SK-N-SH (cell line): ENCODE data around the gene AFAP1L2. TPM values are rescaled to one million over a fixed set of nuclear protein-coding genes. Genes with fewer than 3 reads are reported as not detected.
A peak's percentile ranks its signal among the peaks of the same experiment; 100 is the strongest.

Source experiments
- CTCF ChIA-PET: fragments of 300-600, 350-600 bp; formaldehyde crosslinking; extraction: SDS; loops from one replicate; lab custom pipeline; 2021; lab: Yijun Ruan, JAX
- POLR2A ChIA-PET: fragments of 350-600 bp; sonication (Branson Sonifier 250); formaldehyde crosslinking; extraction: SDS; loops from one replicate; lab custom pipeline; 2020; ENCODE audit warnings: antibody characterized with exemption, inconsistent platforms; lab: Yijun Ruan, JAX
- DNase-seq: peaks from one replicate; pipeline ENCODE4 v3.0.0; 2012
- H2AFZ ChIP-seq: fragments of 200-600 bp; sonication (generic); 2 replicates; pipeline ENCODE4 v1.8.1; 2016; ENCODE audit warnings: antibody characterized with exemption, mild to moderate bottlenecking, low read depth
- H3F3A ChIP-seq: fragments of 200-600 bp; sonication (generic); replicated peaks from 2 replicates; pipeline ENCODE3; 2016; ENCODE audit warnings: antibody characterized with exemption, mild to moderate bottlenecking; ENCODE audit not compliant: insufficient read depth
- H3K27ac ChIP-seq, 2 experiments: fragments of 200-500 bp in 1 of 2; fragments of 200-600 bp in 1 of 2; sonication (Bioruptor generic) in 1 of 2; sonication (generic), shearing (Covaris generic) in 1 of 2; 2 replicates each; pipeline versions ENCODE4 v1.5.1 to v1.6.1; 2014 to 2016; ENCODE audit warnings: low read depth in 2 of 2, inconsistent platforms in 1 of 2, low read length in 1 of 2, mild to moderate bottlenecking in 1 of 2, mixed read lengths in 1 of 2
- H3K27me3 ChIP-seq: fragments of 200-600 bp; sonication (generic), shearing (Covaris generic); 2 replicates; pipeline ENCODE4 v1.6.1; 2016; ENCODE audit warnings: mixed run types; ENCODE audit not compliant: insufficient read depth
- H3K36me3 ChIP-seq, 2 experiments: fragments of 200-500 bp in 1 of 2; fragments of 200-600 bp in 1 of 2; sonication (Bioruptor generic) in 1 of 2; sonication (generic) in 1 of 2; replicated peaks in 1 of 2; 2 replicates each; pipeline versions ENCODE3 to v1.5.1; 2014 to 2016; ENCODE audit warnings: low read length in 1 of 2, mild to moderate bottlenecking in 1 of 2; ENCODE audit not compliant: insufficient read depth in 2 of 2, control insufficient read depth in 1 of 2
- H3K4me1 ChIP-seq, 2 experiments: fragments of 200-500 bp in 1 of 2; fragments of 200-600 bp in 1 of 2; sonication (Bioruptor generic) in 1 of 2; sonication (generic), shearing (Covaris generic) in 1 of 2; 2 replicates each; pipeline versions ENCODE4 v1.5.1 to v1.6.1; 2014 to 2016; ENCODE audit warnings: low read depth in 1 of 2, low read length in 1 of 2, mixed run types in 1 of 2; ENCODE audit not compliant: insufficient read depth in 2 of 2, control insufficient read depth in 1 of 2
- H3K4me2 ChIP-seq: fragments of 200-600 bp; sonication (generic), shearing (Covaris generic); 2 replicates; pipeline ENCODE4 v1.6.1; 2017; ENCODE audit warnings: mixed run types
- H3K4me3 ChIP-seq, 2 experiments: fragments of 200-500 bp in 1 of 2; fragments of 200-600 bp in 1 of 2; sonication (Bioruptor generic) in 1 of 2; sonication (generic), shearing (Covaris generic) in 1 of 2; 2 replicates each; pipeline versions ENCODE4 v1.5.1 to v1.8.1; 2014 to 2016; ENCODE audit warnings: low read depth in 2 of 2, inconsistent platforms in 1 of 2, low read length in 1 of 2, mild to moderate bottlenecking in 1 of 2, mixed read lengths in 1 of 2, moderate library complexity in 1 of 2
- H3K79me2 ChIP-seq: fragments of 200-600 bp; sonication (generic); 2 replicates; pipeline ENCODE4 v1.8.1; 2017; ENCODE audit warnings: mild to moderate bottlenecking; ENCODE audit not compliant: insufficient read depth
- H3K9ac ChIP-seq: fragments of 200-600 bp; sonication (generic); 2 replicates; pipeline ENCODE4 v1.6.1; 2017; ENCODE audit warnings: mixed run types
- H3K9me2 ChIP-seq: fragments of 200-600 bp; sonication (generic); 2 replicates; pipeline ENCODE4 v1.6.1; 2017; ENCODE audit warnings: mixed run types
- H3K9me3 ChIP-seq: fragments of 200-600 bp; sonication (generic); 2 replicates; pipeline ENCODE4 v1.6.1; 2017; ENCODE audit warnings: mixed run types, mild to moderate bottlenecking, moderate library complexity
- H4K20me1 ChIP-seq: fragments of 200-600 bp; sonication (generic); 2 replicates; pipeline ENCODE4 v1.6.1; 2017; ENCODE audit warnings: mild to moderate bottlenecking, mixed run types; ENCODE audit not compliant: insufficient read depth
- CTCF ChIP-seq: fragments of 200-600 bp; sonication (generic); IDR thresholded peaks from 2 replicates; pipeline ENCODE4 v1.6.1; 2017; ENCODE audit warnings: antibody characterized with exemption, mild to moderate bottlenecking, moderate library complexity
- ELF1 ChIP-seq: IDR thresholded peaks from 2 replicates; pipeline ENCODE4 v1.4.0; 2012
- FOSL2 ChIP-seq: IDR thresholded peaks from 2 replicates; pipeline ENCODE4 v1.4.0; 2012; ENCODE audit warnings: low read depth, mild to moderate bottlenecking, moderate library complexity, borderline replicate concordance
- FOXM1 ChIP-seq: IDR thresholded peaks from 2 replicates; pipeline ENCODE4 v1.4.0; 2012; ENCODE audit warnings: low read depth, mild to moderate bottlenecking
- GABPA ChIP-seq: IDR thresholded peaks from 2 replicates; pipeline ENCODE4 v1.4.0; 2012; ENCODE audit warnings: low read depth, mild to moderate bottlenecking
- IRF3 ChIP-seq: fragments of 150-350 bp; IDR thresholded peaks from 2 replicates; pipeline ENCODE4 v1.6.1; 2016; ENCODE audit warnings: mild to moderate bottlenecking, low read depth, low read length
- JUND ChIP-seq: IDR thresholded peaks from 2 replicates; pipeline ENCODE4 v1.4.0; 2012
- MAX ChIP-seq: IDR thresholded peaks from 2 replicates; pipeline ENCODE4 v1.4.0; 2012; ENCODE audit warnings: low read depth
- MEF2A ChIP-seq: IDR thresholded peaks from 2 replicates; pipeline ENCODE4 v1.4.0; 2012; ENCODE audit warnings: low read depth, borderline replicate concordance
- MXI1 ChIP-seq: IDR thresholded peaks from 2 replicates; pipeline ENCODE4 v1.6.1; 2012; ENCODE audit warnings: mild to moderate bottlenecking, low read depth, low read length, improper control_type of control experiment
- NRF1 ChIP-seq: IDR thresholded peaks from 2 replicates; pipeline ENCODE4 v1.6.1; 2012; ENCODE audit warnings: low read depth, mild to moderate bottlenecking, low read length
- RAD21 ChIP-seq: IDR thresholded peaks from 2 replicates; pipeline ENCODE4 v1.6.1; 2012; ENCODE audit warnings: mild to moderate bottlenecking, low read length
- RCOR1 ChIP-seq: fragments of 150-350 bp; IDR thresholded peaks from 2 replicates; pipeline ENCODE4 v1.6.1; 2017; ENCODE audit warnings: antibody characterized with exemption, low read length
- RXRA ChIP-seq: IDR thresholded peaks from 2 replicates; pipeline ENCODE4 v1.4.0; 2012; ENCODE audit warnings: low read depth, mild to moderate bottlenecking, borderline replicate concordance
- SMC3 ChIP-seq: IDR thresholded peaks from 2 replicates; pipeline ENCODE4 v1.6.1; 2012; ENCODE audit warnings: low read depth, low read length, improper control_type of control experiment
- TAF1 ChIP-seq: IDR thresholded peaks from 2 replicates; pipeline ENCODE4 v1.6.1; 2012; ENCODE audit warnings: low read depth, mild to moderate bottlenecking, low read length, moderate library complexity, borderline replicate concordance
- TEAD4 ChIP-seq: IDR thresholded peaks from 2 replicates; pipeline ENCODE4 v1.4.0; 2012; ENCODE audit warnings: mild to moderate bottlenecking, borderline replicate concordance; ENCODE audit not compliant: insufficient read depth
- USF2 ChIP-seq: fragments of 150-350 bp; IDR thresholded peaks from 2 replicates; pipeline ENCODE4 v1.6.1; 2017; ENCODE audit warnings: antibody characterized with exemption, low read length, low read depth, borderline replicate concordance
- YY1 ChIP-seq: IDR thresholded peaks from 2 replicates; pipeline ENCODE4 v1.4.0; 2012; ENCODE audit warnings: low read depth, mild to moderate bottlenecking
- WGBS: methylation state at CpG from one replicate; pipeline ENCODE4 v1.1.6; 2017; ENCODE audit warnings: low lambda C conversion rate; 5-methylcytosine and 5-hydroxymethylcytosine counted together
- polyA plus RNA-seq, 3 experiments: library from polyadenylated mRNA; depleted of rRNA; stranded (reverse); fragments of >200 nt; gene quantifications; 2 replicates each; pipeline ENCODE4 v1.2.3, GENCODE V29; 2012
- TF ChIP-seq, protein P1 (sequence below): IDR thresholded peaks from 2 replicates; pipeline ENCODE4 v1.4.0; 2012; ENCODE audit warnings: low read depth, borderline replicate concordance
- TF ChIP-seq, protein P2 (sequence below): IDR thresholded peaks from 2 replicates; pipeline ENCODE4 v1.4.0; 2012; ENCODE audit warnings: low read depth, borderline replicate concordance

Gene AFAP1L2
- polyA plus RNA-seq, 1 of the 3 experiments (the other 2 are of a cell fraction): 0.54 TPM

DNA sequence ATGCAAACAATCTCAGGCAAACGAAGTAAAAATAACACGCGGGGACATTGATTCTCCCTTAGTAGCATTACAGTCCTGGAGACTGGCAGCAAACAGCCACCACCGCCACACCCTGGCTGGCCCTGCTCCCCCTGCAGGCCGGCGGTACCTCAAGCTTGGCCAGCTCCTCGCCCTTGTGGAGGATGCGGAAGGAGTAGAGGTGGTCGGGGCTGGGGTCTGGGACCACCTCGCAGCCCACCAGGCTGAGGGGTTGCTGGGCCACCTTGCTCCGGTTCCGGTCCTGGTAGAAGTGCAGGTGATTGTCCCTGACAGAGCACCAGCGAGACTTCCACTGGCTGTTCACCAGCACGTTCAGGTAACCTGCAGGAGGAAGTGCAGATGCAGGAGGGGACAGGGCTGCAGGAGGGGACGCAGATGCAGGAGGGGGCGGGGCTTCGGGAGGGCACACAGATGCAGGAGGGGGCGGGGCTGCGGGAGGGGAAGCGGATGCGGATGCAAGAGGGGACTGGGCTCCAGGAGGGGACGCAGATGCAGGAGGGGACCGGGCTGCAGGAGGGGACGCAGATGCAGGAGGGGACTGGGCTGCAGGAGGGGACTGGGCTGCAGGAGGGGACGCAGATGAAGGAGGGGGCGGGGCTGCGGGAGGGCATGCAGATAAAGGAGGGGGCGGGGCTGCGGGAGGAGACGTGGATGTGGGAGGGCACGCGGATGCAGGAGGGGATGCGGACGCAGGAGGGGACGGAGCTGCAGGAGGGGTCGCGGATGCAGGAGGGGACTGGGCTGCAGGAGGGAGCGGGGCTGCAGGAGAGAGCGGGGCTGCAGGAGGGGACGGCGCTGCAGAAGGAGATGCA, 99.5 kb downstream of the AFAP1L2 start (continued):
- TF ChIP-seq, protein P1, sequence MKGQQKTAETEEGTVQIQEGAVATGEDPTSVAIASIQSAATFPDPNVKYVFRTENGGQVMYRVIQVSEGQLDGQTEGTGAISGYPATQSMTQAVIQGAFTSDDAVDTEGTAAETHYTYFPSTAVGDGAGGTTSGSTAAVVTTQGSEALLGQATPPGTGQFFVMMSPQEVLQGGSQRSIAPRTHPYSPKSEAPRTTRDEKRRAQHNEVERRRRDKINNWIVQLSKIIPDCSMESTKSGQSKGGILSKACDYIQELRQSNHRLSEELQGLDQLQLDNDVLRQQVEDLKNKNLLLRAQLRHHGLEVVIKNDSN: no peak
- TF ChIP-seq RCOR1 (no peak), NRF1 (no peak), RAD21 (peak; percentile 28), JUND (no peak), MXI1 (no peak), SMC3 (peak; percentile 4; the same call in 1 of the 2 replicates), USF2 (no peak), FOXM1 (no peak), GABPA (no peak)

DNA sequence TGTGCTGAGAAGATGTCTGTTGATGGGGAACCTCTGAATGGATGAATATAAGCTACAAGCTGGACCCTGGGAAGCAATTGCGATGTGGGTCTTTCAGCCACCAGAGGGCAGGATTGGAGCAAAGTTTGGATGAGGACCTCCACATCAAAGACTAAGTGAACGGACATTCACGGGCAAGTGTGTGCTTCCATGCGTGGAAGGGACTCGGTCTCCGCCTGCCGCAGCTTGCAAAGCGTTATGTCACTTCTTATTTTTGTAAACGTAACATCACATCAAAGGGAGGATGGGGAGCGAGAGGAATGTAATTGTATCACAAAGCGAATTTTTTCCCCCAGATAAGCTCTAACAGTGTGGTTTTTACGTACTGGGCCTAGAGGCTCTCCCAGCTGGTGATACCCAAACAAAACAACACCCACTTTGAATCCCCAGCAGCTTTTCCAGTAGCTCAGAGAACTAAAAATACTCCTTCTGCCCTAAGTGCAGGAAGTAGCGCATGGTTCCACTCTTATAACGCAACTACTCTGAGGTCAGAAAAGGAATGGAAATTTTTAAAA, 100.2 kb downstream of the AFAP1L2 start:
- 2% methylated on average over 14 of the region's 14 CpGs for WGBS
- H3F3A ChIP-seq: no peaks in the 10 kb centered on the region
- H3K9ac ChIP-seq: no peak overlapping the region
- H3K9me2 ChIP-seq: no peaks in the 10 kb centered on the region
- DNase-seq: peak; percentile 86
- ChIA-PET CTCF (interaction anchor here (0.7 to 4.2 kb wide), 101 partner anchors 8 to 826 kb away, joined by 3 to 87 read pairs (median 6); partner anchors contain the start of genes AFAP1L2, ATRNL1, CCDC186 and FHIP2A), POLR2A (interaction anchor here (0.9 to 1.7 kb wide), 3 partner anchors 63 to 242 kb away, joined by 3 to 4 read pairs (median 3); no protein-coding TSS in a partner anchor)
- peaks cover 0 to 11% of the 10 kb centered on the region in 2 experiments; a peak in 1 of 4 replicates for H3K4me1 ChIP-seq
- H3K27me3 ChIP-seq: no peaks in the 10 kb centered on the region
- no peaks in the 10 kb centered on the region for H3K79me2 ChIP-seq
- peak overlapping the region; percentile 65 for H2AFZ ChIP-seq
- no peaks in the 10 kb centered on the region for H3K9me3 ChIP-seq
- H3K36me3 ChIP-seq: no peaks in the 10 kb centered on the region
- H3K4me3 ChIP-seq: peak overlapping the region; percentile 65 to 74
- H3K4me2 ChIP-seq: peak overlapping the region; percentile 89
- peak overlapping the region; percentile 38 to 60; a peak in 3 of 4 replicates for H3K27ac ChIP-seq
- H4K20me1 ChIP-seq: no peaks in the 10 kb centered on the region
- TF ChIP-seq MEF2A: no peak
- peak; percentile 31; the same call in 1 of the 2 replicates for TF ChIP-seq MAX
- no peak for TF ChIP-seq TAF1
- TF ChIP-seq RXRA: no peak
- TF ChIP-seq GABPA: no peak
- TF ChIP-seq RAD21: peak; percentile 96
- TF ChIP-seq ELF1: no peak
- TF ChIP-seq SMC3: peak; percentile 95
- no peak for TF ChIP-seq JUND
- no peak for TF ChIP-seq TEAD4
- TF ChIP-seq NRF1: no peak
- TF ChIP-seq, protein P2, sequence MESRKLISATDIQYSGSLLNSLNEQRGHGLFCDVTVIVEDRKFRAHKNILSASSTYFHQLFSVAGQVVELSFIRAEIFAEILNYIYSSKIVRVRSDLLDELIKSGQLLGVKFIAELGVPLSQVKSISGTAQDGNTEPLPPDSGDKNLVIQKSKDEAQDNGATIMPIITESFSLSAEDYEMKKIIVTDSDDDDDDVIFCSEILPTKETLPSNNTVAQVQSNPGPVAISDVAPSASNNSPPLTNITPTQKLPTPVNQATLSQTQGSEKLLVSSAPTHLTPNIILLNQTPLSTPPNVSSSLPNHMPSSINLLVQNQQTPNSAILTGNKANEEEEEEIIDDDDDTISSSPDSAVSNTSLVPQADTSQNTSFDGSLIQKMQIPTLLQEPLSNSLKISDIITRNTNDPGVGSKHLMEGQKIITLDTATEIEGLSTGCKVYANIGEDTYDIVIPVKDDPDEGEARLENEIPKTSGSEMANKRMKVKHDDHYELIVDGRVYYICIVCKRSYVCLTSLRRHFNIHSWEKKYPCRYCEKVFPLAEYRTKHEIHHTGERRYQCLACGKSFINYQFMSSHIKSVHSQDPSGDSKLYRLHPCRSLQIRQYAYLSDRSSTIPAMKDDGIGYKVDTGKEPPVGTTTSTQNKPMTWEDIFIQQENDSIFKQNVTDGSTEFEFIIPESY: no peak
- TF ChIP-seq YY1: no peak
- TF ChIP-seq IRF3: no peak
- no peak for TF ChIP-seq FOXM1
- TF ChIP-seq MXI1: peak; percentile 73; the same call in 1 of the 2 replicates
- peak; percentile 80 for TF ChIP-seq CTCF
- TF ChIP-seq FOSL2: no peak
- TF ChIP-seq USF2: no peak
